Skeletal muscle satellite cell (primary cell): ENCODE measurements around the gene C3orf22.

ENCODE experiments used
- H3K27me3 ChIP-seq: 2 replicates; pipeline ENCODE4 v1.7.0; 2013; ENCODE audit warnings: low read length; ENCODE audit not compliant: control insufficient read depth, insufficient read depth
- H3K36me3 ChIP-seq: 2 replicates; pipeline ENCODE4 v1.7.0; 2013; ENCODE audit warnings: mild to moderate bottlenecking, control low read depth, low read length; ENCODE audit not compliant: insufficient read depth
- H3K4me1 ChIP-seq: 2 replicates; pipeline ENCODE4 v1.7.0; 2013; ENCODE audit warnings: low read length; ENCODE audit not compliant: control insufficient read depth, insufficient read depth
- H3K4me2 ChIP-seq: 2 replicates; pipeline ENCODE4 v1.7.0; 2013; ENCODE audit warnings: mild to moderate bottlenecking, low read length
- H3K4me3 ChIP-seq: 2 replicates; pipeline ENCODE4 v1.7.0; 2013; ENCODE audit warnings: low read length
- H3K9ac ChIP-seq: 2 replicates; pipeline ENCODE4 v1.7.0; 2013; ENCODE audit warnings: mild to moderate bottlenecking, low read depth, low read length, moderate library complexity
- H3K9me3 ChIP-seq: replicated peaks from 2 replicates; pipeline ENCODE4 v1.7.0; 2013; ENCODE audit warnings: mild to moderate bottlenecking, control low read depth, low read length

Gene C3orf22

DNA sequence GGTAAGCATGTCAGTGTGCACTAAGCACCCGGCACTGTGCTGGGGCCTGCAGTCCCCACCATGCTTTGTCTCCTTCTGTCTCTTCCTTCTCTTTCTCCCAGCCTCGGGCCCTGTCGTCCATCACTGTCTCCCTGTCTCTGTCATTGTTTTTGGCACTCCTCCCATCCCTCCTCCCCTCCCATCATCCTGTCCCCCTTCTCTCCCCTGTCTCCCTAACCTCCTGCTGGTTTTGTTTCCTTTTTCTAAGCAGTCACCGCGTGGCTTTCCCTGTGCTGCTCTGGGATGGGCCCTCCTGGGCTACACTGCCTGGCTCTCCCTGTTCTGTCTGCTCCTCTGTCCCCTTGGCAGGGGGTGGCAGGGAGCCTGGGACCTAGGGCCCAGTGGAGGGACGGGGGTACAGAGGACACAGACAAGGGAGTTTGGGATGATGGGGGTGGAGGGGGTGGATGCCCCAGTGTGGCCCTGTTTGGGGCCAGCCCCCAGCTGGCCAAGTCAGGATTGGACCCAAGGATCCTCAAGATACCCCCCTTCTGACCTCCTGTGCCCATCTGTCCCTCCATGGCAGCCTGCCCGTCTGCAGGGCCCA lies 29.1 kb downstream of the C3orf22 start:
- no peak overlapping the region for H3K9ac ChIP-seq
- no peaks in the 10 kb centered on the region for H3K4me1 ChIP-seq
- H3K9me3 ChIP-seq = no peaks in the 10 kb centered on the region
- H3K4me3 ChIP-seq = no peak overlapping the region
- H3K36me3 ChIP-seq = no peaks in the 10 kb centered on the region
- no peak overlapping the region for H3K4me2 ChIP-seq
- H3K27me3 ChIP-seq = peaks cover 61% of the 10 kb centered on the region

- Histone ChIP-seq H3K4me2 (no peak overlapping the region), H3K9me3 (no peaks in the 10 kb centered on the region), H3K27me3 (peaks cover 60% of the 10 kb centered on the region), H3K4me1 (no peaks in the 10 kb centered on the region), H3K36me3 (no peaks in the 10 kb centered on the region), H3K4me3 (no peak overlapping the region), H3K9ac (no peak overlapping the region)
Observed at GRCh38 chr3:126528800-126529541, 29.8 kb downstream of the C3orf22 start.

DNA sequence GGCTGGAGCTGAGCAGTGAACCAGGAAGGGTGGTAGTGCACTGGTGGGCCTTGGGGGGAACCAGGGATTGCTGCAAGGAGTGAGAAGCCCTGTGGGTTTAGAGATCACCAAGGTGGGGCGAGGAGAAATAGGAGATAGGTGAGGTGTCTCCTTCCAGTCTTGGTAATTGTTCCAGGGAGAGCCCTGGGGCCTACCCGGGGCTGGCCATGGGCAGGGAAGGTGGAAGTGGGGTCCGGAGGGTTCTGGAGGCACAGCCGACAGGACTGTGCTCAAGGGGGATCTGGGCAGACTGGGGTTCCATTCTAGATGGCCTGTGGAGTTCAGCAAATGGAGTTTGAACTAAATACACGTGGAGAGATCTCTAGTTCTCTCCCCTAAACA lies 30.3 kb downstream of the C3orf22 start:
- peaks cover 60% of the 10 kb centered on the region for H3K27me3 ChIP-seq
- H3K36me3 ChIP-seq = no peaks in the 10 kb centered on the region
- H3K4me3 ChIP-seq = no peak overlapping the region
- no peak overlapping the region for H3K9ac ChIP-seq
- no peaks in the 10 kb centered on the region for H3K9me3 ChIP-seq
- H3K4me1 ChIP-seq = no peaks in the 10 kb centered on the region
- H3K4me2 ChIP-seq = no peak overlapping the region

DNA sequence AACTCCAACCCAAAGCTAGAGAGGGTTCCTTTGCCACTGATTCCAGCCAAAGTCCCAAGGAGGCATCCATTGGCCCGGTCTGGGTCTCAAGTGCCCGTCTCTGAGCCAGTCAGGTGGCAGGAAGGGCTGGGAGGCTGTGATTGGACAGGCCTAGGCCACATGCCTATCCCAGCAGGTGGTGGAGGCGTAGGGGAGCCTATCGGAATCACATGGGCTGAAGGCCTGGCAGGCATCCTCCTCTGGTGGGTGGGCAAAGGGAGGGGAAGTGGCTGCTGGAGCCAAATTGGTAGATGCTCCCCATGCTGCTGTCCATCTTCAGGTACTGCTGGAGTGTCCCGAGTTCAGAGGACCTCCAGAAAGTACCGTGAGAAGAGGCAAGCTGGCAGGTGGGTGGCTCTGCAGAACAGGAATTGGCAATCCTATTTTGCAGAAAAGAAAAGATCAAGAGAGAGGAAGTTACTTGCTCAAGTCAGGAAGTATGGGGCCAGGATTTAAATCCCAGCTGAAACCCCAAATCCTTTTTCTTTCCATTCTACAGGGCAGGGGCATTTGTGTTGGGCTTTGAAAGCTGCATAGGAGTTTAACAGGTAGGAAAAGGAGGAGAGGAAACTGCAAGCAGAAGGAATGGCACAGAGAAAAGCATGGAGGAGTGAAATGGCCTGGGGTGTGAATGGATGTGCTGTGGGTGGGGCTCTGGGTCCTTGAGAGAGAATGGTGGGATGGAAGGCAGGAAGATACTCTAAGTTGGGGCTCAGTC lies 31.1 kb downstream of the C3orf22 start:
- H3K27me3 ChIP-seq = peaks cover 60% of the 10 kb centered on the region
- H3K36me3 ChIP-seq = no peaks in the 10 kb centered on the region
- no peak overlapping the region for H3K4me3 ChIP-seq
- no peak overlapping the region for H3K9ac ChIP-seq
- no peaks in the 10 kb centered on the region for H3K4me1 ChIP-seq
- no peaks in the 10 kb centered on the region for H3K9me3 ChIP-seq
- no peak overlapping the region for H3K4me2 ChIP-seq

DNA sequence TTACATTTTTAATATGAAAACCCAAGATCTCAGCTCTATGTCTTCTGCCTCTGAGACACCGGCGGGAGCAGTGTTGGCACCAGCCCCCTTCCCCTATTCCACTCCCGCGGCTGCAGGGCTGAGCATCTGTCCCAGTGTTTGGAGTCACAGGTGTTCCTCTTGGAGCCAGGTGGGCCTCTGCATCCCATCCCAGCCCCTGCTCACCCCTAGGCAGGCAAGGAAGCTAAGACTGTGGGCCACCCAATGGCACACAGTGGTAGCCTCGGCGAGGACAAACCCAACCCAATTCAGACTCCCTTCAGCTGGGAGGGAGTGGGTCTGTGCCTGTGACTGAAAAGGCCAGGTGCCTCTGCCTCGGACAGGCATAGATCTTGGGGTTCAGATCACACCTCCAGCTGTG lies 31.7 kb downstream of the C3orf22 start:
- Histone ChIP-seq H3K4me2 (no peak overlapping the region), H3K9me3 (no peaks in the 10 kb centered on the region), H3K36me3 (no peaks in the 10 kb centered on the region), H3K27me3 (peaks cover 54% of the 10 kb centered on the region), H3K4me1 (no peaks in the 10 kb centered on the region), H3K9ac (no peak overlapping the region), H3K4me3 (no peak overlapping the region)

- no peak overlapping the region for H3K4me2 ChIP-seq
- H3K27me3 ChIP-seq = peaks cover 50% of the 10 kb centered on the region
- no peak overlapping the region for H3K4me3 ChIP-seq
- no peaks in the 10 kb centered on the region for H3K36me3 ChIP-seq
- H3K4me1 ChIP-seq = no peaks in the 10 kb centered on the region
- H3K9ac ChIP-seq = no peak overlapping the region
- no peaks in the 10 kb centered on the region for H3K9me3 ChIP-seq
Observed at GRCh38 chr3:126526668-126527005, 32.1 kb downstream of the C3orf22 start.

GRCh38 chr3:126525853-126526667 lies 32.7 kb downstream of the C3orf22 start:
- no peaks in the 10 kb centered on the region for H3K4me1 ChIP-seq

DNA sequence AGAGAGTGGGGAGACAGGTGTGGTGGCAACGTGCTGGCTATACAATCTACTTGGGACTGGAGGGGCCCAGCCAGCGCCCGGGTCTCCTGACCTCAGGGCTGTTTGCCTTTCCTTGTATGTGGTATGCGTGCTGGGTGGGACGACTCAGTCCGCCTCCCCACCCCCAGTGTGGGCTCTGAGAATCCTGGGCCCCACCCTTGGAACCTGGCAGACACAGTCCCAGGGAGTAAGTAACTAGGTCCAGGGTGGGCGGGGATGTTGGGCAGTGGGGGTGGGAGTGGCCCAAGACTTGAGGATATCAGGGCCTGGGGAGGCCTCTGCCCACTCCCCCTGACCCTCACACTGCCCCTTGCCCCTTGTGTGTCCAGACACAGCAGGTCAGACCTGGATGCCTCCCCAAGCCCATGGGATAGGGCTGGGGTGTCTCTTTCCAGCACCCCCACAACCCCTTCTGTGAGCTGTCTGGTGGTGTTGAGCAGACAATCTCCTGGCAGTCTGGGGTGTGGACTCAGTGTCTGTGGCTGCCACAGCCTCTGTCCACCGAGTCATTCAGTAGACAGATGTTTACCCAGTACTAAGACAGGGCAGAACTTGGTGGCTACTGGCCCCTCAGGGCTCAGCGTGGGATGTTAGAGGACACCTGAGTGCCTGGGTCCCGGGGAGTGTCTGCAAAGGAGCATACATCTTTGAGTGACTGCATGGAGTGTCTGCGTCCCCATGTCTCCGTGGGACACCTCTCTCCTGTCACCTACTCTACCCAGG lies 33.5 kb downstream of the C3orf22 start:
- no peak overlapping the region for H3K4me3 ChIP-seq
- peaks cover 50% of the 10 kb centered on the region for H3K27me3 ChIP-seq
- H3K4me2 ChIP-seq = no peak overlapping the region
- H3K36me3 ChIP-seq = no peaks in the 10 kb centered on the region
- no peaks in the 10 kb centered on the region for H3K9me3 ChIP-seq
- no peak overlapping the region for H3K9ac ChIP-seq
- no peaks in the 10 kb centered on the region for H3K4me1 ChIP-seq

More at GRCh38 chr3:126525853-126526667, 32.7 kb downstream of the C3orf22 start:
- H3K27me3 ChIP-seq = peaks cover 46% of the 10 kb centered on the region
- H3K4me3 ChIP-seq = no peak overlapping the region
- H3K4me2 ChIP-seq = no peak overlapping the region
- H3K9ac ChIP-seq = no peak overlapping the region
- H3K9me3 ChIP-seq = no peaks in the 10 kb centered on the region
- H3K36me3 ChIP-seq = no peaks in the 10 kb centered on the region

DNA sequence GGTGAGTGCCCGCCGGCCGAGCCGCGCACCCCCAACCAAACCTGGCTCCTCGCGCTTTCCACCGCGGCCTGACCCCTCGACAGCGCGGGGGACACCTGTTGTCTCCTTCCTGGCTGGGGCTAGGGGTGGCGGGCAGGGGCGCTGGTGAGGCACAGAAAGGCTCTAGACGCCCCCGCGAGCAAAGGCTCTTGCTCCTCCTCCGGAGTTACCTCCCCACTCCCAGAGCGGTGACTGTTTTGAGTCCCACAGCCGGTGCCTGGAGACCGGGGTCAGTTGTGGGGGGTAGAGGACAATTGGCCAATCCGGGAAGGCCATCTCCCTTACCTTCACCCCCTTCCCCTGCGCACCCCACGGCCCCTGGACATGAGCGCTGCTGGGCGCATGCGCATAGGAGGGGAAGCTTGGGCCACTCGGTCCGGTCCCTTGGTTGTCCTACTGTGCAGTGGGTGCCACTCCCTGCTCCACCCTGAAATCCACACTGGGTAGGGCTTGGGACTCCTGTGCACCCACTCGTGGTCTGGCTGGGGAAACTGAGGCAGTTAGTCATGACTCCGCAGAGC lies 34.2 kb downstream of the C3orf22 start:
- peak overlapping the region; percentile 59 for H3K4me3 ChIP-seq
- no peaks in the 10 kb centered on the region for H3K9me3 ChIP-seq
- H3K9ac ChIP-seq = no peak overlapping the region
- no peaks in the 10 kb centered on the region for H3K4me1 ChIP-seq
- peaks cover 55% of the 10 kb centered on the region for H3K27me3 ChIP-seq
- peak overlapping the region; percentile 77 for H3K4me2 ChIP-seq
- no peaks in the 10 kb centered on the region for H3K36me3 ChIP-seq

DNA sequence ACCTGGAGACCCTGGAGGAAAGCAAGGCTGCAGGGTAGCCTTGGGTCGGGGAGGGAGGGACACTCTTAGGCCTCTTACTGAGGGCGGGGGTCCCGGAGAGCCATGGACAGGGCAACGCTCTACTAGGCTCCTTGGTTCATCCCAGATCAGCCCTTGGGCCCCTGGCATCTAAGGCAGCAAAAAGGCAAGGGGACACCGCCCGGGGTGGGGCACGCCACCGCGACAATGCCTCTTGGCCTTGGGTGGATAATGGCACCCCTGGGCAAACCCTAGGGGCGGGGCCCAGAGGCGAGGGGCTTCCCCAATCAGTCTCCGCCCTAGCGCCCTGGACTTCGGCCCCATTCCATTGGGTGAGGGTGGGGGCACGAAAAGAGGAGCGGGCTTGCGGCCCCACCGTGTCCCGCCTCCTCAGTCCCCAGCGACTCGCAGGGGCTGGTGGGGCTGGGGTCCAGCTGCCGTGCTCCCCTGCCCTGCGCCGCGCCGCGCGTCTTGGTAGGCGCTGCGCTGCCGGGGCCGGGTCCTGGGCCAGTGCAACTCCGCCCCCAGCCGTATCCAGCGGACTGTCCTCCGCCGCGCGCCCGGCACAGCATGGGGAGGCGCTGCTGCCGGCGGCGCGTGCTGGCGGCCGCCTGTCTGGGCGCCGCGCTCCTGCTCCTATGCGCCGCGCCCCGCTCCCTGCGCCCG lies 34.8 kb downstream of the C3orf22 start, which contains the start of gene CHST13:
Gene CHST13, plus strand, starts transcription at position 411 of the 684 bp plus-strand sequence. Its CDS starts 178 bp downstream, at position 589.
- Histone ChIP-seq H3K36me3 (no peaks in the 10 kb centered on the region), H3K9ac (no peak within 1 kb of the TSS), H3K9me3 (no peaks in the 10 kb centered on the region), H3K4me3 (peak within 1 kb of the TSS; percentile 59), H3K27me3 (peaks cover 60% of the 10 kb centered on the region), H3K4me2 (peak within 1 kb of the TSS; percentile 77), H3K4me1 (no peaks in the 10 kb centered on the region)
